Measurements from ENCODE around the gene FECH.
"Not testable (repeated sequence)": the region's sequence is repeated elsewhere in the genome, so short reads cannot be mapped to it uniquely, and the experiment has no call there.

Gene FECH

GRCh38 chr18:57533868-57534510, 52.5 kb downstream of the FECH start:
- DNase-seq = no peak

GRCh38 chr18:57533006-57533867, 53.3 kb downstream of the FECH start:
- DNase-seq = no peak

DNA sequence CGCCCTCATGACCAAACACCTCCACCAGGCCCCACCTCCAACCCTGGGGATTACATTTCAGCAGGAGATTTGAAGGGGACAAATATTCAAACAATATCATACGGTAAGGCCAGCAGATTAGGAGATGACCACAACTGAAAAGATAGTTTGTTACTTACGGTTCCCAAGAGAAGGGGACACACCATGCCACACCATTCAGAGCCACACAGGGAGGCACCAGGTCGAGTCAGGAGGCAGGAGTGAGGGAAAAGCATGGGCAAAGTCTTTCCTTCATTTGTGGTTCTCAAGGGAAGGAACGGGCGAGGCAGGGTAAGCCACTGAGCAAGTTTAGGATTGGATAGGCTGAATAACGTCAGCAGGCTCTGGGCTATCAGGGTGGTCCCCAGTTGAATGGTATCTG, 57.4 kb downstream of the FECH start:
- no peak for DNase-seq

DNA sequence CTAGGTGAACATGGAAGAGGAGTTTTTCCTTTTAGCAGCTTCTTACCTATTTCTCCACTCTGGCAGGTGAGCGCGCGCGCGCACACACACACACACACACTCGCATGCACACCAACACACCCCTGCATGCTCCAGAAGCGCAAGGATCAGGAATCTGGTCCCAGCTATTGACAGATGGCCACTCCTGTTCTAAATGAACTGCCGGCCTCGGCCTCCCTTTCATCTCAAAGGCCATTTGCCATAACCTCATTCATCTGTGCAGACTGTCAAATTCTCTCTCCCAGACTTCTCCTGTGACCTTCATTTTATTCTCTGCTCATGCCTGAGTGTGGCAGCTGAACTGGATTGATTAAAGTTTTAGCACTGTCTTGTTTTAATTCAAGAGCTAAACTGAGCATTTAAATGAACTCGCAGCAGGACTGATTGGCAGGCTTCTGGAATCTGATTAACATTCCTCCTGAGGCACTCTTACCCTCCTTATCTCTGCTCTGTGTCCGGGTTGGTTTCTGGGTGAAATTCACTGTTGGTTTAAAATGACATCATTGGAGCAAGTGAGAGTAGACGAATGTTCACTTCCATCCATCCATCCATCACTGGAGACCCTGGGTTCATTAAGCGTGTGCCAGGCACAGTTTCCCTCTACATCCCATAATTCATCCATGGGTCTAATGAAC, 58.8 kb downstream of the FECH start:
- no peak for DNase-seq

DNA sequence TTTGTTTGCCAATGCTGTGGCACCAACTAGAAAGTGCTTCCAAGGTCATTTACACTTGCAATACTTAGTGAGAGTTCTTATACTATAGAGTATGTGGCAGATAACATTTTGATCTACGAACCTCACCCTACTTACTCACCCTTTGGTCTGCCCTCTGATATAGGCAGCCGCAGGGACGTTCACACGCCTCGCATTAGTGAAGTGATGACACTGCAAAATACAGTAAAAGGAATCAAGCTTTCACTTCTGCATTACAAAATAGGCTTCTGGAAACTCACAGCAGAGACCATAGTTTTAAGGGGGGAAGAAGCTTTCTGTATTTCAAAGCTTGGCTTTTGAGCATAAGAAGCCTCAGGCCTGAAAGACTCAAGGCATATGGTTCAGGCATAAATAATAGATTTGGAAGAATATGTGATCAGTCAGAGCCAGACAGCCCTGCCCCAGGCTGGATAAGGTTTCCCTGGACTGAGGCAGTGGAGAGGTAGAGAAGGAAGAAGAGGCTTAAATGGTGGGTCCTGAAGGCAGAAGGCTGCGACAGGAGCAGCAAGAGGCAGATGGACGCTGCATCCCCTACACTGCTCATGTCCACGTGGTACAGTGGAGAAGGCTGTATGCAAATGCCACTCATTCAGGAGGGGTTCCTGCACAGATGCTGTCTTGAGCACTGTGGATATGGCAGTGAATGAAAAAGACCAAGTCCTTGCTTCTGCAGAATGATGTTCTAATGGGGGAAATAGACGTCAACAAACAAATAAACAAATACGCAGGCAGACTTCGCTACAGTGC, 63.1 kb downstream of the FECH start:
- no peak for DNase-seq

- DNase-seq = not testable (repeated sequence)
Measured at GRCh38 chr18:57522348-57522747, 64.2 kb downstream of the FECH start.

DNA sequence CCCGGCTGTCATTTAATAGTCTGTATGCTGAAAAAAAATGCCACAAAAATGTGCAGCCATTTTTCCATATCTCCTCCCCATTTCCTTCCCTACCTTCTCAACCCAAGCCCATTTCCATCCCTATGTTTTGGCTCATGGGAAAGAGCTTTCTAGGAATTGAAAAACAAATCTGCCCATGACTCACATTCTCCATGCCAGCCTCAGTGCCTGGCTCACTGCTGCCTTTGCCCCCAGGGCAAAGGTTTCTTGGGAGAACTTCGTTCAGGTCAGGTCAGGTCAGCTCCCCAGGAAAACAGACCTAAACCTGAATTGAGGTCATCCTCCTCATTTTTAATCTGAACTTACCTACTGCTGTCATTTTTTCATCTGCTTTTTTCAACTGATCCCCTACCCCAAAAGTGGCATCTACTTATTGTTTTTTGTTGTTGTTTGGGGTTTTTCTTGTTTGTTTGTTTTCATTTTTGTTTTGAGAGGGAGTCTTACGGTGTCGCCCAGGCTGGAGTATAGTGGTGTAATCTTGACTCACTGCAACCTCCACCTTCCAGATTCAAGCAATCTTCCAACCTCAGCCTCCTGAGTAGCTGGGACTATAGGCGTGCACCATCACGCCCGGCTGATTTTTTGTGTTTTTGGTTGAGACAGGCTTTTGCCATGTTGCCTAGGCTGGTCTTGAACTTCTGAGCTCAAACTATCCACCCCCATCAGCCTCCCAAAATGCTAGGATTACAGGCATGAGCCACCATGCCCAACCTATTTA, 66.7 kb downstream of the FECH start:
- DNase-seq = no peak

DNA sequence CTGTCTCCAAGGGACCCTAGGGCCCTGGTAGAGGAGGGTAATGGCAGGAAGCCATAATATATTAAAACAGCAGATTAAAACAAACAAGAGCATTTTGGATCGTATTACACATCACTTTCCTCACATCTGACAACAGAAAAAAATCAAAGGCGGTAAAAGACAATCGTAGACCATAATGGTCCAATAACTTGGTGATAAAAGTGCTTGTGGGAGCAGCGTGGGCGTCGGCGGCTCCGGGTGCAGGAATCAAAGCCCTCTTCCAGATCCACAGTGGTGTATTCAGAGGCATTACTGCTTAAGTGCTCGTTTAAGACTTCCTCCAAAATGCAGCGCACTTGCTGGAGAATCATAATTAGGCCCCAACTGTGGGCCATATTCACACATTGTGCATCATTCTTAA, 68.0 kb downstream of the FECH start:
- DNase-seq = no peak

DNA sequence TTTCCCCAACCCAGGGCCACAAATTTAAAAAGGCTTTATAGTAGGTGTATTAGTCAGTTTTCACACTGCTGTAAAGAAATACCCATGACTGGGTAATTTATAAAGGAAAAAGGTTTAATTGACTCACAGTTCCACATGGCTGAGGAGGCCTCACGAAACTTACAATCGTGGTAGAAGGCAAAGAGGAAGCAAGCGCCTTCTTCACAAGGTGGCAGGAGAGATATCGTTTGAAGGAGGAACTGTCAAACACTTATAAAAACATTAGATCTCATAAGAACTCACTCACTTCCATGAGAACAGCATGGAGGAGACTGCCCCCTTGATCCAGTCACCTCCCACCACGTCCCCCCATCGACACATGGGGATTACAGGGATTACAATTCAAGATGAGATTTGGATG, 70.4 kb downstream of the FECH start:
- DNase-seq = no peak

- no peak for DNase-seq
Measured at GRCh38 chr18:57505231-57505630, 81.3 kb downstream of the FECH start.

DNA sequence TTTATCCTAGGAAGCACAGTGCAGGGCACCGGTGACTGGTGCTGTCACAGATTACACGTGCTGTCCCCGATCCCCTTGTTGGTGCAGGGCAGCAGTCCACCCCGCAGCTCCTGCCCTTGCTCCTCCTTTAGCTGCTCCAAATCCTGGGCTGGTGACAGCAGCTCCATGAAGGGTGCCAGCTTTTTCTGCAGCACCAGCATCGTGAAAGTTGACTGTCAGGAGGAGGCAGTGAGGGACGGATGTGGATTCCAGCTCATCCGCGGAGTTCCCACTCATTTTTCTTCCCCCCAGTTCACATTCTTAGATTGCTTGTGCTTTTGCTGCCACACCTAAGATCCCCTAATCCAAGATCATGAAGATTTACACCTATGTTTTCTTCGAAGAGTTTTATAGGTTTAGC, 83.9 kb downstream of the FECH start:
- DNase-seq = peak in 1 of 56 donors; percentile 4

DNA sequence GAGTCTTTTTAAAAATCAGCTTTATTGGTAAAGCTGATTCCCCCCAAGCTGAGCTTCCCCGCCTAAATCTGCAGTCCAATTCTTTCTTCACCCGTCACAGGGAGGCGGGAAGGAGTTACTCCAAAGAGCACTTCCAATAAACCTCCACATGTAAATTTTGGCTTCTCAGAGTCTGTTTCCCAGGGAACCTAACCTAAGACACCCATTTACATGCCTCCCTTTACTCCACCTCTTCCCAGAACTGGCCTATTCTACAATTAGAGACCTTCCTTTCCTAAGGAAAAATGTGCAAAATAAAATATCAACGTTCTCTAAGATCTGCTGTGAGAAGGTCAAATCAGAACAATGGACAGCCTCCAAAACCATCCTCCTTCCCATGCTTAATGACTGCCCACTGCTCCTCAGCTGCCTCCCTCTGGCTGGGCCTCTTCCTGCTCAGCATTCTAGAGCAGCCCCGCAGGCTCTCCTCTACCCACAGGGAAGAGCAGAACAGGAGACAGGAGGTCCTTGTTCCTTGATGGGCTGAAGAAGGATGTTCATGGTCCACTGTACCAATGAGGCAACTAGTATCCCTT, 87.7 kb downstream of the FECH start:
- no peak for DNase-seq

All from nucleus accumbens (tissue), 56 donors.